Ecto neural progenitor cell (in vitro differentiated cells): ENCODE measurements around the gene NAA25.
"Not testable (repeated sequence)": the region's sequence is repeated elsewhere in the genome, so short reads cannot be mapped to it uniquely, and the experiment has no call there.

Source experiments
- DNase-seq: peaks from one replicate; pipeline ENCODE4 v3.0.0-alpha.2; 2018; ENCODE audit warnings: low spot score

The NAA25 gene

DNA sequence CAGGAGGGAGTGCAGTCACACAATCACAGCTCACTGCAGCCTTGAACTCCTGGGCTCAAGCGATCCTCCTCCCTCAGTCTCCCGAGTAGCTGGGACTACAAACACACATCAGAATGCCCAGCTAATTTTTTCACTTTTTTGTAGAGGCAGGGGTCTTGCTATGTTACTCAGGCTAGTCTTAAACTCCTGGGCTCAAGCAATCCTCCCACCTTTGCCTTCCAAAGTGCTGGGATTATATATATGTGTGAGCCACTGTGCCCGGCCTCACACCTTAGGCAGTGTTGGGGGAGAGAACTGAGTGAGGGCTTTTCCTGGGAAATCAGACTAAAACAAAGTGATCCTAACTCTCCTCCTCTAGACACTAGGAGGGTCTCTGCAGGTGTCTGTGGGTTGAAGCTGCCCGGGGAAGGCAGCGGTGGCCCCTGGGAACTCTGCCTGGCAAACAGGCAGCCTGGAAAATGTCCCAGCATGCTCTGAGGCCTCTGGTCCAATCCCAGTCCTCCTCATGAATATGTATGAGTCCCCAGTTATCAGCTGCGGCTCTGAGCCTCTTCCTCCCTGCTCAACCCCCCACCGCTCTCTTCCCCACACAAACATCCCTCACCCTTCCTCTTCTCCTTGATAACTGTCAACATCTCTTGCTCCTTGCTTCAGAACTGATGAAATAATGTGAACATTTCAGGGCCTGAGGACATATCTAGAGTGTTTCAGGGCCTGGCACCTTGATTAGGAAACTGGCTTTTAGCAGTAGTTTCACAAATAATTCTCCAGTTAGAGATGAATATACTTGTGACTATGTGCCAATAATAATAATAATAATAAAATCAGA lies 7.9 kb upstream of the NAA25 start:
- peak; percentile 90 for DNase-seq

DNA sequence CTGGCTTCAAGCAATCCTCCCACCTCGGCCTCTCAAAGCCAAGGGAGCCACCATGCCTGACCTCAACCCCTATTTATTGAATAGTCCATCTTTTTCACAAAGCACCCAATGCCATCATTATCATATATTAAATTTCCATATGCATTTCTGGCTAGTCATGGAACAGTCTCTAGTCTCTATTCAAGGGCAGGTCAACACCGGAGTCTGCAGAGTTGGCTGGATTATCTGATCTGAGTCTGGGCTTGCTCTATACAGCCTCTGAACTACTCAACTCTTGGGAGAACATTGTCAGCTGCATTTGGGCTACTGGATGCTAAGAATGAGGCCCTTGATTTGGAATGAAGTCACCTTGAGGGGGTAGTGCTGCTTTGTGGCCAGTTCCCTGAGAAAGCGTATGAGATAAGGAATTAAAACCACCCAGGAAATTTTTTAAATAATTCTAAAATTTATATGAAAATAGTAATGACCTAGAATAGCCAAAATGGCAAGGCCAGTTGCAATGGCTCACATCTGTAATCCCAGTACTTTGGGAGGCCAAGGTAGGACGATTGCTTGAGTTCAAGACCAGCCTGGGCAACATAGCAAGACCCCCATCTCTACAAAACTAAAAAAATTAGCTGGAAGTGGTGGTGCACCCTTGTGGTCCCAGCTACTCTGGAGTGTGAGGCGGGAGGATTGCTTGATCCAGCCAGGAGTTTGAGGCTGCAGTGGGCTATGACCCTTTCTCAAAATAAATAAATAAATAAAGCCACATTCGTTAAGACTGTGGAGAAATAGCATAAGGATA lies 6.9 kb upstream of the NAA25 start:
- DNase-seq: no peak

DNA sequence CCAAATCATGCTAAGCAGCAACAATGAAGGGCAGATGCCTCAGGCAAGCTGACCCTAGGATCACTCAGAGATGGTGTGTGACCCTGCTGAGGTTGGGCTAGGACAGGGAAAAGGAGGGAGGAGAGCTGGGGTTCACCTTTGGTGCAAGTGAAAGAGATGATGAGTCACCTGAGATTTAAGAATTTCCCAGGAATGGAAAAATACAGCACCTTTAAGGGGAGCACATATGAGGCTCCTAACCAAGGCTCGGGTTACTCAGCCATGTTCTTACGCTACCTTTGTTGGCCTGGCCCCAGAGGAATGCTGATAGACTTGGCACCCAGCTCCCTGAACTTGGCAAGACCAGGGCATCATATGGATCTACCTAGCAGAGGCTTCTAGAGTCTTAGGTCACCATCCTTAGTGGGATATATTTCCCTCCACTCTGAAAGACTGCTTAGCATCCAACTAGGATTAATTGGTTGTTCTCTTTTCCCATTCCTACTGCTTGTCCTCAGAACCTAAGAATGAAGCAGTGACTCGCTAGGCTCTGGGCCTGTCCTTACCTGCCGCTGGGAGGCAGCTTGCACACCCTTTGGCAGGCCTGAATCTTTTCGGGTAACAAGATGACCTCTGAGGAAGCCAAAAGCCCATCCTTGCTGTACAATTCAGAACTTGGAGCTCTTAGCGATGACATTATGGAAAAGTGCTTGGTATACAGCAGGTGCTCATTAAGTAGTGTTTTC lies 4.0 kb upstream of the NAA25 start:
- DNase-seq: no peak

DNA sequence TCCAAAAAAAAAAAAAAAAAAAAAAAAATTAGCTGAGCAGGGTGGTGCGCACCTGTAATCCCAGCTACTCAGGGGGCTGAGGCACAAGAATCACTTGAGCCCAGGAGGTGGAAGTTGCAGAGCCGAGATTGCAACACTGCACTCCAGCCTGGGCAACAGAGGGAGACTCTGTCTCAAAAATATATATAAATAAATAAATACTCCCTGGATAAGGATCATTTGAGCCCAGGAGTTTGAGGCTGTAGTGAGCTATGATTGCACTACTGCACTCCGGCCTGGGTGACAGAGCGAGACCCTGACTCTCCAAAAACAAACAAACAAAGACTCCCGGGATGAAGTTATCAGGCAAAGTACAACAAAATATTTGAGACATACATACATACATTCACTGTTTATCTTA lies 3.3 kb upstream of the NAA25 start:
- DNase-seq: peak; percentile 24

DNA sequence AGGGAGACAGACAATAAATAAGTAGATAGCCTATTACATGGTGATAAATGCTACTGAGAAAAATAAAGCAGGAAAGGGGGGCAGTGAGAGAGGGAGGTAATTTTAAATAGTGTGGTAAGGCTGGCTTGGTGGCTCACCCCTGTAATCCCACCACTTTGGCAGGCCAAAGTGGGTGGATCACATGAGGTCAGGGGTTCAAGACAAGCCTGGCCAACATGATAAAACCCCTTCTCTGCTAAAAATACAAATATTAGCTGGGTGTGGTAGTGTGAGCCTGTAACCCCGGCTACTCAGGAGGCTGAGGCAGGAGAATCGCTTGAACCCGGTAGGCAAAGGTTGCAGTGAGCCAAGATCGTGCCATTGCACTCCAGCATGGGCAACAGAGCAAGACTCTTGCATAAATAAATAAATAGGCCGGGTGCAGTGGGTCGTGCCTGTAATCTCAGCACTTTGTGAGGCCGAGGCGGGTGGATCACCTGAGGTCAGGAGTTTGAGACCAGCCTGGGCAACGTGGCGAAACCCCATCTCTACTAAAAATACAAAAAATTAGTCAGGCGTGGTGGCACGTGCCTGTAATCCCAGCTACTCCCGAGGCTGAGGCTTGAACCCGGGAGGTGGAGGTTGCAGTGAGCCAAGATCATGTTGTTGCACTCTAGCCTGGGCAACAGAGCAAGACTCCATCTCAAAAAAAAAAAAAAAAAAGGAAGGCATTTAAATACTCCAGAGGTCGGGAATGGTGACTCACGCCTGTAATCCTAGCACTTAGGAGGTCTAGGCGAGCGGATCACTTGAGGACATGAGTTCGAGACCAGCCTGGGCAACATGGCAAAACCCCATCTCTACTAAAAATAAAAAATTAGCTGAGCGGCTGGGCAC lies 2.4 kb upstream of the NAA25 start:
- peak; percentile 21 for DNase-seq

DNA sequence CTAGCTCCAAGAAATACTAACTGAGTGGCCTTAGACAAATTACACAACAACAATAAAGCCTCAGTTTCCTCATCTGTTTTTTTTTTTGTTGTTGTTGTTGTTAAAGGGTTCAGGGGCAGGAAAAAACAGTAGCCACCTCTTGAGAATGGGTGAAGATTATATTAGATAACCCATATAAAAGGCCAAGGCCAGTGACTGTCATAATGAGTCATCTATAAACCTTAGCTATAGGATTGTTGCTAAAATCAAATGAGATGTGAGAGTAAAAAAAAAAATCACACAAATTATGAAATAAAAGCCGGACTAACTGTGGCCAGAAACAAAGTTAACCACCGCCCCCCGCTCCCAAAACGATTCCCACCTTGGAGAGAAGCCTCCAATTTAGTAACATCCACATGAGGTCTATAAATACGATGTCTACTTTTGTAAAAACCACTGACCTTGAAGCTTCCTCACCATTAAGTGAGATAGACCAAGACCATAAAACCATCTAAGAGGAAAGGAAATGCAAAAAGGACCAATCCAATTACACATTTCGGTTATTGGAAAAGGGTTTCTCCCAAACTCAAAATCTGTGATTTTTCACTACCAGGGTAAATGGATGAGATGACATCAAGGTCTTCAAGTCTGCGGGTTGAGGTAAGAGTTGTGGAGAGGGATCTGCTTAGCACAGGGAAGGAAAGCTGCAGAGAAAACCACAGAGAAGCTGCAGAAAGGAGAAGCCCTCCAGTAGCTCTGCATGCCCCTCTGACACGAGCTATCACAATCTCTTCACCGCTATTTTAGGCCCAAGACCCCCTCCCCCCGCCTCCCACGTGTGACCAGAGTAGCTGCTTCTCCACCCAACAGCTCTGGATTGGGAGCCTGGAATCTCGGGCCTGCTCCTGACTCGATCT lies 1.0 kb downstream of the NAA25 start:
- no peak for DNase-seq

DNA sequence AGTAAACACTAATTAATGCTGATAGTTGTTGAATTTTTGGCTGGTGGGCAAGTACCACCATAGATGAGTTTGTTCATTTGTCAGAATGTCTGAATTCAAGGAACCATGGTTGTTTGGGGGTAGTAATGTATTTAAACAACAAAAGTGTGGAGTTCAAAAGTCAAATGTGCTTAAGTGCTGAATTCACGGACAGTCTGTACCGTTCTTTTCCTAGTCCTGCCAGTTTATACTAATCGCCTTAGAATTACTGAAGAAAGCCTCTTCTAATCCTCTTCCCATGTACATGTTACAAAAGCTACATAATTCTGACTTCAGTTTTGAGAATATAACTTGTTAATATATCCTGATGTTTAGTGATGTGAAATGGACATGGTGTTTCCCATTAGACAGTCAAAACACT lies 2.7 kb downstream of the NAA25 start:
- no peak for DNase-seq

DNA sequence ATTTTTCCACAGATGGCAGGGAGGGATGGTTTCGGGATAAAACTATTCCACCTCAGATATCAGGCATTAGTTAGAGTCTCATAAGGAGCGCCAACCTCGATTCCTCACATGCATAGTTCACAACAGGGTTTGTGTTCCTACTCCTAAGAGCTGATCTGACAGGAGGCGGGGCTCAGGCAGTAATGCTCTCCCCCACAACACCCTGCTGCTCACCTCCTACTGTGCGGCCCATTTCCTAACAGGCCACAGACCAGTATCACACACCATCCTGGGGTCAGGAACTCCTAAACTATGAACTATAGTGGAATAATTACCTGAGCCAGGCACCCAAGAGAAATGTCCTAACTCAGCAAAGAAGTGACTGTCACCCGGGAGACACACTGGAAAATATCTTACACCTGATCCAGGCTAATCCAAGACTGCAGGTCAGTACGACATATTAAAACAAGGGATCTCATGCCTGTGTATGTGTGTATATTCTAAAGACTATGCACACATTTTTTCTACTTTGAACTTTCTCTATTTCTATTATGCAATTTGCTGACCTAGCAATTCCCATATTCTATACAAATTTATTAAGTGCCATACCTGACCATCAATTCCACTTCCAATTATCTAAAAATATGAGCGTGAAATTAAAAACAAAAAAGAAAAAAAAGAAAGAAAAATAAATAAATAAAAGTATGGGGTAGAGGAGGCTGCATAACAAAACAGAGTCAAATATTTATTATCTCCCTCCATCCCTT lies 4.7 kb downstream of the NAA25 start:
- DNase-seq: no peak

DNA sequence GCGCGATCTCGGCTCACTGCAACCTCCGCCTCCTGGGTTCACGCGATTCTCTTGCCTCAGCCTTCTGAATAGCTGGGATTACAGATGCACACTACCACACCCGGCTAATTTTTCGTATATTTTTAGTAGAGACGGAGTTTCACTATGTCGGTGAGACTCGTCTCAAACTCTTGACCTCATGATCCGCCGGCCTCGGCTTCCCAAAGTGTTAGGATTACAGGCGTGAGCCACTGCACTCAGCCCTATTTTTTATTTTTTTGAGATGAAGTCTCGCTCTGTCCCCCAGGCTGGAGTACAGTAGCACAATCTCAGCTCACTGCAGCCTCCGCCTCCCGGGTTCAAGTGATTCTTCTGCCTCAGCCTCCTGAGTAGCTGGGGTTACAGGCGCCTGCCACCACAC lies 5.8 kb downstream of the NAA25 start:
- DNase-seq: not testable (repeated sequence)

DNA sequence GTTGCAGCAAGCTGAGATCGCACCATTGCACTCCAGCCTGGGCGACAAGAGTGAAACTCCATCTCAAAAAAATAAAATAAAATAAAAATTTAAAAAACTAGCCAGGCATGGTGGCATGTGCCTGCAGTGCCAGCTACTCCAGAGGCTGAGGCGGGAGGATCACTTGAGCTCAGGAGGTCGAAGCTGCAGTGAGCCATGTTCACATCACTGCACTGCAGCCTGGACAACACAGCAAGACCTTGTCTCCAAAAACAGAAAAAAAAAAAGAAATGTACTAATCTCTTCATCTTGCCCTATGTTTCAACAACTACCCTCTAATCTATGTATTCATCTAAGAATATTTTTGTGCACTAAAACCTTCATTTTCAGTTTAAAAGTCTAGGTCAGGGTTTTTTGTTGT lies 6.5 kb downstream of the NAA25 start:
- DNase-seq: no peak

DNA sequence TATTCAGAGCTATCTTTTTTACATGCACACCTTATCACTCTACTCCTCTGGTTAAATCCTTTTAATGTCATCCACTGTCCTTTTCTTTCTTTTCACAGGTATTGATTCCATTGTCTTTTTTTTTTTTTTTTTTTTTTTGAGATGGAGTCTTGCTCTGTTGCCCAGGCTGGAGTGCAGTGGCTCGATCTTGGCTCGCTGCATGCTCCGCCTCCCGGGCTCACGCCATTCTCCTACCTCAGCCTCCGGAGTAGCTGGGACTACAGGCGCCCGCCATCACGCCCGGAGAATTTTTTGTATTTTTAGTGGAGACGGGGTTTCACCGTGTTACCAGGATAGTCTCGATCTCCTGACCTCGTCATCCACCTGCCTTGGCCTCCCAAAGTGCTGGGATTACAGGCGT lies 8.1 kb downstream of the NAA25 start:
- not testable (repeated sequence) for DNase-seq

DNA sequence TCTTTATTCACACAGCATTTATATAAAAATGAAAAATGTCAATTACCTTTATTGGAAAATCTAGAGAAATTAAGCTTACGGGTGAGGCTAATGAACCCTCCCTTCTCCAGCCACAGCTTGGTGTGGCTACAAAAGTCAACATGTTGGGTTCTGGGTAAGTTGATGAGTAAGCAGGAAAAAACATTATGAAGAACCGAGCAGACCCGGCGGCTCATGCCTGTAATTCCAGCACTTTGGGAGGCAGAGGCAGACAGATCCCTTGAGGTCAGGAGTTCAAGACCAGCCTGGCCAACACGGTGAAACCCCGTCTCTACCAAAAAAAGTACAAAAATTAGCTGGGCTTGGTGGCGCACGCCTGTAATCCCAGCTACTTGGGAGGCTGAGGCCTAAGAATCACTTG lies 10.9 kb downstream of the NAA25 start:
- DNase-seq: no peak

DNA sequence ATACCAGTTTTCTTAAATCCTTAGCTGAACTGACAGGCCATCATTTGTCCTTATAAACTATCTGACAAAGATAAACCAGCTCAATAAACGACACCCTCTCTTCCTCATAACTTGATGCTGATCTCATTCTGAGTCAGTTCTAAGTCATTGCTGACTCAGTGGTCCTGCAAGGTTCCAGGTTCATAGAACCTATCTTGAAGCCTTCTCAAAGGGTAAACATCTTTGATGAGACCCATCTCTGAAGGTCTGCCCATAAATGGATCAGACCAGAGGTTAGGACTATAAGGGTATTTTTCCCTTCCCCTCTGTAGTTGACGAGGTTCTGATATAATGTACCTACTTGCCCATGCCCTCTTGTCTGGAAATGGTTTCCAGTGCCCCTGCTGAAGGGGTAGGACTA lies 11.9 kb downstream of the NAA25 start:
- DNase-seq: no peak

DNA sequence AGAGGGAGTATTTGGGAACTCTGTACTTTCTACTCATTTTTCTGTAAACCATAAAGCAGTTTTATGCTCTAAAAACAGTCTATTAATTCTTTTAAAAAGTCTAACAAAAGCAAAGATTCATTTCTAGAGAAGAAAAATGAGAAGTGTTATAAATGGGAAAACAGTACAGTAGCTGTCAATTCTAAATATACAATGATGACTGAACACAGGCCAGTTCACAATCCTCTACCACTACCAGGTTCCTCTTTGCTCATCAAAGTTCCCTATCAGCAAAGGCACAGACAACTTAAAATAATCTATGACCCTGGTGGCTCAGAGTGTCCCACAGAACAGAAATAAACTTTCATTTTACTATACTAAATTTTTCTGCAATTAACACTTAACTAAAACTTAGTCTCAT lies 12.5 kb downstream of the NAA25 start:
- no peak for DNase-seq

DNA sequence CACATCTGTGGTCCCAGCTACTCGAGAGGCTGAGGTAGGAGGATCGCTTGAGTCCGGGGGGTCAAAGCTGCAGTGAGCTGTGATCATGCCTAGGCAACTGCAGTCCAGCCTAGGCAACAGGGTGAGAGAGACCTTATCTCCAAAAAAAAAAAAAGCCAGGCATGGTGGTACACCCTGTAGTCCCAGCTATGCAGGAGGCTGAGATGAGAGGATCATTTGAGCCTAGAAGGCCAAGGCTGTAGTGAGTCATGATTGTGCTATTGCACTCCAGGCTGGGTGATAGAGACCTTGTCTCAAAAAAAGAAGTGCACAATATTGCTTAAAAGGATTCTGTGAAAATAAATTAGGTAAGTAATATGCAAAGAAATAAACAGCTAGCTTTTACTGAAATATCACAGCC lies 17.0 kb downstream of the NAA25 start:
- no peak for DNase-seq

DNA sequence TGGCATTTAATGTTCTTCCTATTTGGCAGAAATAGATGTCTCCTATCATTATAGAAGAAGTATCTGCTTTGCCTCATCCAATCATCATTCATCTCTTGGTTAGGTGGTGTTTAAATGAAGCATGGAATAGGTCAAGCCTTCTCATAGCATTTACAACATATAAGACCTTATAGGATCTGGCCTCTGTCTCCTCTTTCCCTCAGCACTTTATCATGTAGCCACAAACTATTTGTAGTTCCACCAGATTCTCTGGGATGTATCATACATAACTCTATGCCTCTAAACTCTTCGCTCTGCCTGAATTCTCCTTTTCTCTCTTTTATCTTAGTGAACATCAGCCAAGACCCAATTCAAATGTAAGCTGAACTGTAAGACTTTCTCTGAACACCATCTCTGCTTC lies 20.7 kb downstream of the NAA25 start:
- no peak for DNase-seq

DNA sequence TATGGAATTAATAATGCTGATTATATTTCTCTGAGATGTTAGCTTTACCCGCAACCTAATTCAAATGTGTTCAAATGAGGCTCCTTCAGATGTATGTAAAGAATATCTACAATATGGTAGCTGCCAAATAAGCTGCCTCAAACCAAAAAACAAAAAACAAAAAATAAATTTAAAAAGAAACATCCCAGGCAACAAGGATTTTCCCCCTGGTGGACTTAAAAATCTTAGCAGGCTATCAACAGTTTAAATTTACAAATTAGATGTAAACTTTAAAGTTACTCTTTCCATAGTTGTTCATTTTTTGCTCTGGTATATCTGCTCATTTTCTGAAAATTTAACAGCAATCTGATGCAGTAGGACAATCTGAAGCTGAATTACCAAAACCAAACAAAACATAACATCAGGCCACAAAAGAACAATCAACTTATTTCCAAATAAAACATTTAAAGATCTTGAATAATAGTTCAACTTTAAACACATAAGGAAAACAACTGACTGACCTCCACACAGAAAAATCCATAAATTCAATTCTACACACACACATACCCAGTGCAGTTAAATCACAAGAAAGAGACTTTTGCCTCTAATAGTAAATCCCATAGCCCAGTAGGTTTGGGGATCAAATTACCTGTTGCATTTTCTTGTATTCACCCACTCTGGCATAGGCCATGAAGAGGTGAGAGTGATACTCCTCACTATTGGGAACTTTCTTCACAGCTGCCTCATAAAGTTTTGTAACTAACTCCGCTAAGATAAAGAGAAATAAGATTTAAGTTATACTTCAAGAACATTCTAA lies 21.3 kb downstream of the NAA25 start:
- DNase-seq: no peak

DNA sequence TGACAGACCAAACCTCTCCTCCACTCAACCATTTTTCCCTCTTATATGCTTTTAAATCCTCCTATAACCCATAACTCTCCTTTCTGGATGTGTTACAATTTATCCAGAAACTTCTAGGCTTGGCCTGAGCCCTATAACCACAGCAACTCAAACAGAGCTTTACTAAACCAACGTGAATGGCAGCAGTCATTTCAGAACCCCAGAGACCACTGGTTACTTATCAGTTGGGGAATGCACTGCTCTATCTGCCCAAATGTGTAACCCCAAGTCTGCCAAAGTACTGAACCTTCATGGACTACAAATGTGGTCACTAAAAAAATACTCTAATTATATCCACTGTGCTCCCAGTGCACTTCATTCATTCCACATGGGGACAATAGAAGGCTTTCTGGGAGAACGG lies 42.0 kb downstream of the NAA25 start:
- no peak for DNase-seq

DNA sequence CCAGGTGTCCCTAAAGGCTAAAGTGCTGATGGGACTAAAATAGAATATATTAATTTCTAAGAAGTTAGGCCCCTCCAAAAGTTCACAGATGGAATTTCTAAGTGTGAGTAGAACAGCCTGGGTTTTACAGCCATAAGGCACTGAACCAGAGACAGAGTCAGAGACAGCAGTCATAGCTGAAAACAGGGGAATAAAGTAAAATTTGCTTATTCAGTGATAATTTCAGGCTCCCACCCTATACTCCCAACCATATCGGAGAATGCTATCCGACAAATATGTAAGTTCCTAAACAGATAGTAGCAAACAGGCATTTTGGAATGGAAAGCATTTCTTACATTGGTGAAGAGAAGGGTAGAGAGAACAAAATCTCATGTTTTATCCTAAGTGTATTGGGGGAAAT lies 45.3 kb downstream of the NAA25 start:
- DNase-seq: no peak
